ENCODE results near the gene NACAD.

Gene NACAD

DNA sequence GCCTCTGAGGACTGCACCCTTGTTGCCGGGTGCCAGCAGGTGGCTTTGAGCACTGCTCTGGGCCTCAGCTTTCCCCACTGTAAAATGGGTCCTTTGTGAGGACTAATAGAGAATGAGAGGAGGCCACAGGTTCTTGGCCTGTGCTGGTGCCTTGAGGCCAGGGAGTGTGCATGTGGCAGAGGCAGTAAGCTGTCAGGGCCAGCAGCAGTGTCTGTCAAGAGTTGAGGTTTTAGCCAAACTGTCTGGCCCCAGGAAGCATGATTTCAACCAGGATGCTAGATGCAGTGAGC lies 13.5 kb downstream of the NACAD start:
- DNase-seq (ENCODE audit: low read depth in 2 of 2) = no peak

DNA sequence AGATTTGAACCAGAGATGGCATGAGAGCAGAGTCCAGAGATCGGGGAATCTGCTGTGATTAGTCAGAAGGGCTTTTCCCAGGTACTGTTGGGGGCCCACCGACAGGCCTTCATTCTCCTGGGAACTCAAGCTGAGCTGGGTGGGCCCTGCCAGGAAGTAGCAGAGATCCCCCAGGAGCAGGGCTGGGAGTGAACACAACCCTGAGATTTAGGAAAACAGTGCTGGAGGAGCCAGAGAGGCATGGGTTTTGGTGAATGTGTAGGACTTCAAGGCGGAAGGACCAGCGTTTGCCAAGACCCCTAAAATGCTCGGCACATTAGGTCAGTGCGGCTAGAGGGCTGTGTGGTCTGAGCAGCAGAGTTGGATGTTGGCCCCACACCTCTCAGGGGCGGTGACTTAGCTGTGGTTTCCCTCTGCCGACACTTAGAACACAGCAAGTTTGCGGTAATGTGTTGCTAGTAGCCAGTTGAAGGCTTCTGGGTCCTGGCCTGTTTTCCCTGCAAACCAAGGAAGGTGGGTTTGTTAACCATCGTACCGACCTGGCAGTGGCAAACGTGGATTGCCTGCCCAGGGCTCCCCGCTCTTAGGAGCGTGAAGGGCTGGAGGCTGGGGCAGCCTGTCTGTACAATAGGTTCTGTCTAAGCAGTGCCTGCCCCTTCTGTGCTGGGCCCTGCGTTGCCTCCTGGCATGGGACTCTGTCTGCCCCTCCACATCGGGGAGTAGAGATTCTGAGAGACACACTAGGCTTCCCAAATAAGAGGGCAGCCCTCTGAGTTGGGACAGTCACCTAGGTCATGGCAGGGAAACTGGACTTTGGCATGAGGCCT lies 14.0 kb downstream of the NACAD start:
- DNase-seq (ENCODE audit: low read depth in 2 of 2) = no peak

DNA sequence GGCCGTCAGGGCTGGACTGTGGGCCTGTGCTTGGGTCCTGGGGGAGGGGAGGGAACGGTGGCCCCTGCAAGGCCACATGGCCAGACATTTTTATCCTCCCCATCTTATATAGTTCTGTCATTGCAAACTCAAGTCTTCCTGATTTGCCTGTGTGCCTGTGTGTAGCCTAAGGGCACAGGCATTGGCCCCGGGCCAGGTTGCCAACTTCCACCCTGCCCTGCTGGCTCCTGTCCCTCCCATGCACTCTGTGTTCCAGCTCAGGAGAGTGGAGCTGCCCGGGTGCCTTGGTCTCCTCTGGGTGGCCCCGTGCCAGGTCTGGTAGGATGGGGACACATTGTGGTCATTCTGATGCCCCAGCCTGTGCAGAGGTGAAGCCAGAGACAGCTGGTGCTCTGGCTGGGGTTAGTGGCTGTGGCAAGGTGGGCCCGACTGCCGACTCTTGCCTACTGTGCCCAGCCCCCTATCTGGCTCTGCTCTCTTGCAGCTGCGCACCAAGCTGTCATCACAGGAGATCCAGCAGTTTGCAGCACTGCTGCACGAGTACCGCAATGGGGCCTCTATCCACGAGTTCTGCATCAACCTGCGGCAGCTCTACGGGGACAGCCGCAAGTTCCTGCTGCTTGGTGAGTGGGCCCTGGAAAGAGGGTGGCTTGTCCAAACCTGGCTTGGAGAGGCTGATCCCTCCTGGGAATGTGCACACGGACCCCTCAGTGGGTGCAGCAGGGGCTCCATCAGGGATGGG lies 14.8 kb downstream of the NACAD start:
- DNase-seq (ENCODE audit: low read depth in 2 of 2) = no peak

DNA sequence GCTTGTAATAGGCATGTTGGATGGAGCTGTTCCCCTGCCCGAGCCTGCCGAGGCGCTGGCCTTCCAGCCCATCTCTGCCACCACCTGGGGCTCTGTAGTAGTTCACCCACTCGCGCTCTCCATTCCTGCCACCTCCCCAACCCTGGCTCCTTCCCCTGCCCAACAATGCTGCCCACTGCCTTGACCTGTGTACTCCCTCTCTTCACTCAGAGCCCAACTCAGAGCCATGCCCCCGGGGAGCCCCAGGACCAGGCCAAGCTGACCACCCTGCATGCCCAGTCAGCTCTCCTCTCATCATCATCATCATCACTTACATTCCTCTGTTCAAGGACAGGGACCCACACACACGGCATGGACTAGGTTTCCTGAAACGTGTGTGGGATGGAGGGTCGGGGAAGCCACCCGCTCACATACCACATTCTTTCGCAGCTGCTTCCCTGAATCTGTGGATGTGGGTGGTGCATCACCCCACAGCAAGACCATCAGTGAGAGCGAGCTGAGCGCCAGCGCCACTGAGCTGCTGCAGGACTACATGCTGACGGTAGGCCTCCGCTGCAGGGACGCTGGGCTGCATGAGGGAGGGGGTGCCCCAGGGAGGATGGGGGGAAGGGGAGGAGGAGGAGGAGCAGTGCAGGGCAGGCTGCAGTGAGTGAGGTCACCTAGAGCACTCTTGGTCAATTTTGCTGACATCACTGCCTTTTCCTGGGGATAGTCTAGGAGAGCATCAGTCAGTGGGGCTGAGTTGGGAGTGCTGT lies 15.6 kb downstream of the NACAD start:
- DNase-seq (ENCODE audit: low read depth in 2 of 2) = no peak

DNA sequence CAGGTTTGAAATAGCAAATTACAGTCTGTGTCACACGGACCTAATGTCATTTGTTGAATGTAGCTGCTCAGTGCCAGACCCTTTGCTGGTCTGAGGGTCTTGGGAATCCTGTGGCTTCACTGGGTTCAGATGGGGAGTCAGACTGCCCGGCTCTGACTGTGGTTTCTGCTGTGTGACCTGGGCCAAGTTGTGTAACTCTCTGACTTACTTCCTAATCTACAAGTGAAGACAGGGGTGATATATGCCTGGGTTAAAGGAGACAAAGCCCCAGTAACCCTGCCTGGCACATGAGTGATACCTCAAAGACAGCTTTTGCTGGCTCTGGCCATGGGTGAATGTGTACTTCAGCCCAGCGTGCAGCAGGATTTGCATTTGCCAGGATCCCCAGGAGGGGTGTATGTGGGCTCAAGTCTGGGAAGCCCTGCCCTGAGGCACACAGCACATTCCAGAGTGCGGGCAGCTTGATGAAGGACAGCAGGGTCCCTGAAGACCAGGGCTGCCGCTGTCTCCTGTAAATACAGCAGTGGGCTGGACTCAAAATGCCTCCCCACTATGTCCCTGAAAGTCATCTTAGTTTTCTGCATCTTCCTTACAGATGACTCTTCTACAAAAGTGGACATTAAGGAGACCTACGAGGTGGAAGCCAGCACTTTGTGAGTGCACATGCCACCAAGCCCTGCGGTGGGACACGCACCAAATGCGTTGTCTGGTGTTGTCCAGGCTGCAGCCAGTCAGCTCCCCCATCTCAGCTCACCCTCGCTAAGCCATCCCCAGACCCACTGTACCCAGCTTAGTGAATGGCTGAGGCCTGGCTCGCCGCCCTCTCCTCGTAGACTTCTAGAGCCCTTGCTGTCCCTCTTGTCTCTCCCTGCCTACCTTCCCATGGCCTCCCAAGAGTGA lies 16.4 kb downstream of the NACAD start:
- DNase-seq (ENCODE audit: low read depth in 2 of 2) = no peak

DNA sequence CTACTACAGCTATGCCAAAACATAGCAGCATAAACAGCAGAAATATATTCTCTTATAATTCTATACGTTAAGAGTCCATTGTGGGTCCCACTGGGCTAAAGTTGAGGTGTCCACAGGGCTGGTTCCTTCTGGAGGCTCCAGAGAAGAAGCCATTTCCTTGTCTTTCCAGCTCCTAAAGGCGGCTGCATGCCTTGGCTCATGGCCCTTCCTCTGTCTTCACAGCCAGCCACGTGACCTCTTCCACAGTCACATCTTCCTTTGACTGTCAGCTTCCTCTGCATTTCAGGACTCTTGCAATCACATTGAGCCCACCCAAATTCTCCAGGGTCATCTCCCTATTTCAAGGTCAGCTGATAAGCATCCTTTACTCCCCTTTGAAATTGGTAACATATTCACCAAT lies 17.2 kb downstream of the NACAD start:
- no peak for DNase-seq (ENCODE audit: low read depth in 2 of 2)

DNA sequence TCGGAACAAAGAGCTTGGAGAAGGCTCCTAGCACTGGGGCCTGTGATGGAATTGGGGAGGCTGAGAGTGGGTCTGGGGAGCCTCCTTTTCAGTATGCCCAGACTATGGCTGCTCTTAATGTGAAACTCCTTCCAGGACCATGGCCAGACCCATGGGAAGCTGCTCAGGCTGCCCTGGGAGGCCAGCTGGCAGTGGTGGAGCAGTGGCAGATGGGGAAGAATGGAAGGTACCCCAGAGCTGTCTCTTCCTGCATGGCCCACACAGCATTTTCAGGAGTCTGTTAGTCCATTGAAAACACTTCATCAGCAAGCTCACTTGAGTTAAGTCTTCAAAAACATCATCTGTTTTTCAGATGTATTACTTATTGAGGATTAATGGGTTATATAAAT lies 18.5 kb downstream of the NACAD start:
- DNase-seq (ENCODE audit: low read depth in 2 of 2) = no peak

DNA sequence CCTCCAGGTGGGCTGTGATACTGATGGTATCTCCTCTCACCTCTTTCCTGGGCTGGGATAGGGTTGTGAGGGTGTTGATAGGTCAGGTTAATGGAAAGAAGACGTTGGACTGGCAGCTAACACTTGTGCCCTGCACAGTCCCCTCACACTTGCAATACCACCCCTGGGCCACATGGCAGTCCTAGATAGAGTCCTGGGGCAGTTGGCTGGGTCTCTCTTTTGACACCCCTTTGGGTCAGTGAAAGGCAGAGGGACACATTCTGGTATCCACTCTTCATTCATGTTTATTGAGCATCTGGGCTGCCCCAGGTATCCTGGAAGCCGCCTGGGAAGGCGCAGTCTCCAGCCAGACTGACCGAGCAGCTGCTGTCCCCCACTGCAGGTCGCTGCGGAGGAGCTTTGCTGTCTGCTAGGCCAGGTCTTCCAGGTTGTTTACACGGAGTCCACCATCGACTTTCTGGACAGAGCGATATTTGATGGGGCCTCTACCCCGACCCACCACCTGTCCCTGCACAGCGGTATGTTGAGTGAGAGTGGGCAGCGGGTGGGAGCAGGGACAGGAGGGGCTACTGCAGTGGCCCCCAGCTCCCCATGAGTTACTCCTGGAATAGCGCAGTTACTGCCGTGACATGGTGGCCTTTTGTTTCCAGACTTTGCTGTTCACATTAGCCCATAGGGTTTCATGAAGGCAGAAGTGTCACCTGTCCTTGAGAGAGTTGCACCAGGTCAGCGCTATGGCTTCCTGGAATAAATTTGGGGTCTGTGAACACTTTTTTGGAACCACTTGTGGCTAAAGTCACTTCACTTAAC lies 19.1 kb downstream of the NACAD start:
- DNase-seq (ENCODE audit: low read depth in 2 of 2) = no peak

DNA sequence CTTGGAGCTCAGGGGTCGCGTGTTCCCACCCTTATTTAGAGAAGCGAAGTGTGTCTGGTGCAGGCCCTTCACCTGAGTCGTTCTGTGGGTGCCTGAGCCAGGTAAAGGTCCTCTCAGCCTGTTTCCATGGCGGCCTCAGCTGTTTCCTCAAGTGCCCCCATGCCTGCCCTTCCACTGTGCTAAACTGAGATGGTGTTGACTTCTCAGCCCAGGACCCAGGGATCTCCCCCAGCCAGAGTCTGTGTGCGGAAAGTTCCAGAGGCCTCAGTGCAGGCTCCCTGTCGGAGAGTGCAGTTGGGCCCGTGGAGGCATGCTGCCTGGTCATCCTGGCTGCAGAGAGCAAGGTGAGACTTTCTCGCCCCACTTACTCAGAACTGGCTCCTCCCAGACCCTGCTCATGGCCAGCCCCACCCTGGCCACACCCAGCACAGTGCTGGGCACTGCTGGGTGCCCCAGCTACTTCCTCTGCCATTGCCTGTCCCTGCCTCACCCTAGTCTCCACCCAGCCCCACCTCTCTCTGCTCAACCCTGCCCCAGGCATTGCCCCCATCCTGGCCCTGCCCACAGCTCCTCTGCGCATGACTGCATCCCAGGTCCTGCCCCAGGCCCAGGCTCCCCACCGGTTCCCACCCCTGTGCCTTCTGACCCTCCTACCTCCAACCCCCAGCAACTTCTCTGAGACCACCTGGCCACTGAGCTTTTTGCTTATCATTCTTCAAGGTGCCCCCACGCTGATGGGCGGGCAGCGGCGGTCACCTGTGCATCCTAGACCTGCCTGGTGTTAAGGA lies 20.3 kb downstream of the NACAD start:
- DNase-seq (ENCODE audit: low read depth in 2 of 2) = no peak

DNA sequence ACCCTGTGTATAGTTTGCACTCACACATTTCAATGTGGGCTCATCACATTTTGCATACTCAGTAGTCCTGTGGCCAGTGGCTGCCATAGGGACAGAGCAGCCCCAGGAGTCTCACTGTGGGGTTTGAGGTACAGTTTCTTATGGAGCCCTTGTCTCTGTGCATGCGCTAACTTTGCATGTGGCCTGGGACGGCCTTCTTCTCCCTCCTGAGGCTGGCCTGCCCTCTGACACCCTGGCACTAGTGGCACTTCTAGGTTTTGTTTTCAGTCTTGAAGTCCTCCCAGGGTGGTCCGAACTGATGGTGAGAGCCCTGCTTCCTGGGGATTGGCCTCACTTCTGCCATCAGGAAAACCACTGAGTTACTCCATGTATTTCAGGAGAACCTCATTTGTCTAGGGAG lies 21.2 kb downstream of the NACAD start:
- DNase-seq (ENCODE audit: low read depth in 2 of 2) = no peak

DNA sequence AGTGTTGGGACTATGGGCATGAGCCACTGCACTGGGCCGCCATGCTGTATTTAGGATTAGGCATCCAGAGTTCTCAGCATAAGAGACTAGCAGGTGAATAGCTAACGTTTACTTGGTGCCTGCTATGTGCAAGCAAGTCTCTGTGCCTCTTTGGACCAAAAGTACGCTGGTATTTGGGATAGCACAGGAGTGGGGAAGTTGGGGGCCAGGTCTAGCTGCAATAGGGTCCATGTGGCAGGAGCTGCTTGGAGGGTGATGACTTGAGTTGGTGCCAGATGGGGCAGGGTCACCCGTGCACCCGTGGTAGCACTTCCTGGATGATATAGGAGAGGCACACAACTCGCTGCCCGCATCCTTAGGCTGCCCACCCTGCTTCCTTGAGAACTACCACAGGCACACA lies 22.4 kb downstream of the NACAD start:
- DNase-seq (ENCODE audit: low read depth in 2 of 2) = no peak

DNA sequence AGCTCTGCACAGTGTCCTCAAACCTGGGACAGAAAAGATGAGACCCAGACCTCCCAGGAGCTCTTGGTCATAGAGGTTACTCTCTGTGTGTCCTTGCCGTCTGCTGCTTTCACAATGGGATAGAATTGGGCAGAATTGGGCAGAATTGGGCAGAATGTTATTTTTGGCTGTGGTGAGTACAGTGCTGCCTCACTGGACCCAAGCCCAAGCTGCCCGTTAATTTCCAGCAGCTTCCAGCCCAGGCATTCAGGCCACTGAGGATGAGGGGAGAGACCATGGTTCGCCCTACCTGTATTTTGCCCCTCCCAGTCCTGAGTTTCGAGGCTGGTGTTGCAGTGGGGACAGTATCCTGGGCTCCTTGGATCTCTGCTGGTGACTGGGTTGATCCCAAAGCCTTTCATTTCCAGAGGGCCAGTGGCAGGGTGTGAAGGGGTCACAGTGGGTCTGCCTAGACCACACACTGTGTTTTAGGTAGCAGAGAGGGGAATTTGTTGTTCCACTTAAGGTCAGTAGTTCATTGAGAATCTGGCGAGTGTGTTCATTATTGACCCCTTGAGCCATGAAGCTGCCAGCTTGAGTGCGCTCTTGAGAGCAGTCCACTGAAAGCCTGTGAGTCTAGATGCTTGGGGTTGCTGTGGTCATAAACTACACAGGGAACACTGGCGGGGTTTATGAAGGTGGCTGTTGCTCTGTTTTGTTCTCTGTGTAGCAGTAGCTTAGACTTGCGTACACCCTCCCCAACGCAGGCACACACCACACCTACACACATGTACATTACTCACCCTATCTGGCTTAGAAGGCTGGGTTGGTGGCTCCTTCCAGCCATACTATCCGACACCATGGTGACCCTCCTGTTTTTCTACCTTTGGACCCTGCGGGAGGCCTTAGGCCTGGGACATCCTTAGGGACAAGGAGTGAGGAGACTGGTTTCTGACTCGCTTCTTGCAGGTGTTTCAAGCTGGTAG lies 23.5 kb downstream of the NACAD start:
- DNase-seq (ENCODE audit: low read depth in 2 of 2) = no peak

DNA sequence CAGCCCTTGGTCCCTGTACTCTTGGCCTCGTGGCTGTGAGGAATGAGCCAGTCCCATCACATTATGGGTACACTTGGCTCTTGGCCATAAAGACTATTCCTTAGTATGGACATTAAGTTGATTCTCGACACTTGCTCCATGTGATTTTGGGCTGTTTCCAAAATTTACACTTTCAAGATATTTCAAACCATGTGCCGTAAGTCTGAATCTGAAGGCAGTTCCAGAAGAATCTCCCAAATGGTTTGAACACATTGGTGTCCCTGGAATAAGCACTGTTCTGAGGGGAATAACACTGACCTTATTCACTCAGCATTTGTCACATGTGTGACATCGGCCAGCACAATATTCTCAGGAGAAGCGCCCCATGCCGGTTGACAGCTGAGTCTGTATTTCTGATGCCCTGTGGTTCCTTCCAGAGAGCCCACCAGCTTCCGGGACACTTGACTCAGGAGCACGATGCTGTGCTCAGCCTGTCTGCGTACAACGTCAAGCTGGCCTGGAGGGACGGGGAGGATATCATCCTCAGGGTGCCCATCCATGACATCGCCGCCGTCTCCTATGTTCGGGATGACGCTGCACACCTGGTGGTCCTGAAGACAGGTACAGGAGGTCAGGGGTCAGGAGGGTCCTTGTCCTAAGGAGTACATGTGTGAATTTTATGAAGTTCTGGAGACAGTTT lies 24.6 kb downstream of the NACAD start:
- DNase-seq (ENCODE audit: low read depth in 2 of 2) = no peak

DNA sequence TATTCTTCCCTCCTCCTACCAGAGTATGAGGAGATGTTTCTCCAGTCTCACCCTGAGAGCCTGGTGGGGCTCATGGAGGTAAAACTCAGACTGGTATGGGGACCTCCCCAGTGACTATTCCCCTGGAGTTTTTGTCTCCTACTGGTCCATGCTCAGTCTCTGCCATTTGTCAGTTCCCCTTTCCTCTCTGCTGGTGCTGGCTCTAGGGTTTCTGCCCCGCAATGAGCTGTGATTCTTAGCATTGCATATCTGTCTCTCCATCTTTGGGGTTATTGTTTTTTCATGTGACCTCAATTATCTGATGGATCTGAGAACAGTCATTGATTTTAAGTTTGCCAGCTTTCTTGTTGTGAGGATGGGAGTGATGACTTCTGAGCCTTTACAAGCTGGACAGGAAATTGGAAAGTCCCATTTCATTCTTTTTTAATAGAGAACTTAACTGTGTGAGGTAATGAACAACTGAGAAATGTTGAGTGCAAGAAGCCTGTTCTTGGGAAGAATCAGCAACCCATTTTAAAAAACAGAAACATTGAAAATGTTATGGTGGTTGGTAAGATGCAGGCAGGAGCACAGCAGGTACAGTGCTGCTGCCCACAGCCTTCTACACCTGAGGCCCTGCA lies 26.9 kb downstream of the NACAD start:
- no peak for DNase-seq (ENCODE audit: low read depth in 2 of 2)

DNA sequence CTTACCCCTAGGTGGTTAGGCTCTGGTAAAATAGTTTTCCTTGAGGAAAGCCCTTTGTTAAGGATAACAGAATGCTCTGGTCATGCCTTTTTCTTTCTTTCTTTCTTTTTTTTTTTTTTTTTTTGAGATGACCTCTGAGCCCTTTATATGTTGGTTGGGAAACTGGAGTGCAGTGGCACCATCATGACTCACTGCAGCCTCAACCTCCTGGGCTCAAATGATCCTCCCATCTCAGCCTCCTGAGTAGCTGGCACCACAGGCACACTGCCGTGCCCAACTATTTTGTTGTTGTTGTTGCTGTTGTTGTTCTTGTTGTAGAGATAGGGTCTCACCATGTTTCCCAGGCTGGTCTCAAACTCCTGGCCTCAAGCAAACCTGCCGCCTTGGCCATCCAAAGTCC lies 27.4 kb downstream of the NACAD start:
- no peak for DNase-seq (ENCODE audit: low read depth in 2 of 2)

DNA sequence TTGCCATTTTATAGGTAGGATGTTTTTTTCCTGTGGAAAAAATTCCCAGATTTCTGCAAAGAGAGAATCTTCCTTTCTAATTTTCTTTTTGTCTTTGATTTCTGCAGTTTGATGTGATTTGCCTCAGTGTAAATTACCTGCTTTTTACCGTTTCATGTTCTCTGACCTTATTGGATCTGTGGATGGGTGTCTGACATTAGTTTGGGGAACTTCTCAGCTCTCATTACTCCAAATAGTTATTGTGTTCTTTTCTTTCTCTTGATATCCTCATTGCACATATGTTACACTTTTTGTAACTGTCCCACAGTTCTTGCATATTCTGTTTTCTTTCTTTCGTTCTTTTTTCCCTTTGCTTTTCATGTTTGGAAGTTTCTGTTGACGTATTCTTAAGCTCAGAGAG lies 28.5 kb downstream of the NACAD start:
- no peak for DNase-seq (ENCODE audit: low read depth in 2 of 2)

DNA sequence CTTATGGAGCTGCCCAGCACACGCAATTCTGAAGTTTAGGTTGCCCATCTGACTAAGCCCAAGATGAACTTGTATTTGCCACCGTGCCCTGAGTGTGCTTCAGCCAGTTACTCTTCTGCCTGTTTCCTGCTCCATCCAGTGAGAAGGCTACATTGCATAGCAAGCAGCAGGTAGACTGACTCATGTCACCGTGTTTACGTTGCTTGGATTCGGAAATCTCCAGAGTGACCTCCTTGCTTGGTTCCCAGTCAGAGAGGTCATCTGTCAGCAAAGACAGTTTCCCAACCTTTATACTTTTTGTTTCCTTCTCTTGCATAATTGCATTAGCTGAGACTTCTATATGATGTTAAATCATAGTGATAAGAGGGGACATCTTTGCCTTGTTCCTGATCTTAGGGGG lies 30.9 kb downstream of the NACAD start:
- DNase-seq (ENCODE audit: low read depth in 2 of 2) = no peak

Measured in stimulated activated CD8-positive, alpha-beta memory T cell treated with anti-CD3 and anti-CD28 coated beads, Interleukin-7, amount 100 ng/mL, for 4 hours (primary cell).